ENCODE data around the gene BCL7A.

GRCh38 chr12:122090759-122091515 is 69.3 kb downstream of the BCL7A start:
- TF ChIP-seq POLR2A (IDR thresholded peaks at IDR 0.05), result no peak
- no peak for TF ChIP-seq CTCF (IDR thresholded peaks at IDR 0.05)

Data from right lobe of liver (tissue), 4 donors.